Colonic mucosa (tissue), 4 donors: ENCODE measurements around the gene TNFRSF13B. TPM values are rescaled to one million over a fixed set of nuclear protein-coding genes. Genes with fewer than 3 reads are reported as not detected.

Source experiments
- DNase-seq: peaks from one replicate; pipeline ENCODE4 v3.0.0-alpha.2; 2020
- H3K27ac ChIP-seq: fragments of 200-600 bp; one replicate; pipeline ENCODE4 v1.8.0; 2021
- H3K27me3 ChIP-seq: fragments of 200-600 bp; one replicate; pipeline ENCODE4 v1.8.0; 2021
- H3K36me3 ChIP-seq: fragments of 200-600 bp; one replicate; pipeline ENCODE4 v1.8.0; 2021
- H3K4me1 ChIP-seq: fragments of 200-600 bp; one replicate; pipeline ENCODE4 v1.8.0; 2021; ENCODE audit warnings: mild to moderate bottlenecking
- H3K4me3 ChIP-seq: fragments of 200-600 bp; one replicate; pipeline ENCODE4 v1.8.0; 2021
- H3K9ac ChIP-seq, 2 donors: one replicate each; pipeline ENCODE4 v1.7.0; 2013; ENCODE audit warnings: control low read depth in 2 of 2, low read depth in 2 of 2, low read length in 2 of 2
- H3K9me3 ChIP-seq: fragments of 200-600 bp; one replicate; pipeline ENCODE4 v1.8.0; 2021
- intact Hi-C: fragments of 100-400 bp; cut with DNase I; formaldehyde crosslinking; loops from one replicate; pipeline ENCODE4 v1.14.1; 2022
- total RNA-seq, 2 donors: library from RNA; stranded (reverse); fragmentation: NEBNext Ultra II Directional in 1 of 2; extraction: Animal tissue kit (Norgen Biotek cat#: 25700) in 1 of 2; gene quantifications; one replicate each; pipeline ENCODE4 v1.2.1, GENCODE V29; 2021
- TF ChIP-seq, protein P1 (sequence below): fragments of 200-600 bp; IDR thresholded peaks from one replicate; pipeline ENCODE4 v1.8.0; 2022; ENCODE audit warnings: antibody characterized with exemption, mild to moderate bottlenecking
- donor health status: healthy.
- donor health status: DM: no; HTN: no; CAD: no.
- donor health status: DM: no; HTN: no; CAD: no.

Gene TNFRSF13B
- total RNA-seq, 2 donors from 2014 or later = 0.42 to 1.1 TPM

- TF ChIP-seq, protein P1, sequence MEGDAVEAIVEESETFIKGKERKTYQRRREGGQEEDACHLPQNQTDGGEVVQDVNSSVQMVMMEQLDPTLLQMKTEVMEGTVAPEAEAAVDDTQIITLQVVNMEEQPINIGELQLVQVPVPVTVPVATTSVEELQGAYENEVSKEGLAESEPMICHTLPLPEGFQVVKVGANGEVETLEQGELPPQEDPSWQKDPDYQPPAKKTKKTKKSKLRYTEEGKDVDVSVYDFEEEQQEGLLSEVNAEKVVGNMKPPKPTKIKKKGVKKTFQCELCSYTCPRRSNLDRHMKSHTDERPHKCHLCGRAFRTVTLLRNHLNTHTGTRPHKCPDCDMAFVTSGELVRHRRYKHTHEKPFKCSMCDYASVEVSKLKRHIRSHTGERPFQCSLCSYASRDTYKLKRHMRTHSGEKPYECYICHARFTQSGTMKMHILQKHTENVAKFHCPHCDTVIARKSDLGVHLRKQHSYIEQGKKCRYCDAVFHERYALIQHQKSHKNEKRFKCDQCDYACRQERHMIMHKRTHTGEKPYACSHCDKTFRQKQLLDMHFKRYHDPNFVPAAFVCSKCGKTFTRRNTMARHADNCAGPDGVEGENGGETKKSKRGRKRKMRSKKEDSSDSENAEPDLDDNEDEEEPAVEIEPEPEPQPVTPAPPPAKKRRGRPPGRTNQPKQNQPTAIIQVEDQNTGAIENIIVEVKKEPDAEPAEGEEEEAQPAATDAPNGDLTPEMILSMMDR = no peak
- DNase-seq = no peak
- H3K4me1 ChIP-seq = no peaks in the 10 kb centered on the region
- no peak overlapping the region for H3K9ac ChIP-seq
- H3K27me3 ChIP-seq = no peaks in the 10 kb centered on the region
- H3K27ac ChIP-seq = no peak overlapping the region
- intact Hi-C loops = no loop called here
- no peaks in the 10 kb centered on the region for H3K36me3 ChIP-seq
- no peak overlapping the region for H3K4me3 ChIP-seq
- H3K9me3 ChIP-seq = no peaks in the 10 kb centered on the region
Observed at GRCh38 chr17:16940116-16940881, 31.6 kb downstream of the TNFRSF13B start.

GRCh38 chr17:16939606-16940115 lies 32.3 kb downstream of the TNFRSF13B start:
- H3K9ac ChIP-seq = no peak overlapping the region
- no peaks in the 10 kb centered on the region for H3K9me3 ChIP-seq
- no peak for DNase-seq

GRCh38 chr17:16939208-16939576 lies 32.7 kb downstream of the TNFRSF13B start:
- H3K36me3 ChIP-seq = no peaks in the 10 kb centered on the region
- H3K27ac ChIP-seq = no peak overlapping the region
- H3K9me3 ChIP-seq = no peaks in the 10 kb centered on the region
- no peak overlapping the region for H3K9ac ChIP-seq
- DNase-seq = no peak
- intact Hi-C loops = no loop called here
- H3K4me3 ChIP-seq = no peak overlapping the region
- no peaks in the 10 kb centered on the region for H3K27me3 ChIP-seq
- TF ChIP-seq, protein P1 = no peak
- H3K4me1 ChIP-seq = no peaks in the 10 kb centered on the region

More at GRCh38 chr17:16939606-16940115, 32.3 kb downstream of the TNFRSF13B start:
- TF ChIP-seq, protein P1 = no peak
- no peak overlapping the region for H3K27ac ChIP-seq
- no peaks in the 10 kb centered on the region for H3K36me3 ChIP-seq
- no peak overlapping the region for H3K4me3 ChIP-seq
- no peaks in the 10 kb centered on the region for H3K4me1 ChIP-seq
- no peaks in the 10 kb centered on the region for H3K27me3 ChIP-seq
- intact Hi-C loops = no loop called here

DNA sequence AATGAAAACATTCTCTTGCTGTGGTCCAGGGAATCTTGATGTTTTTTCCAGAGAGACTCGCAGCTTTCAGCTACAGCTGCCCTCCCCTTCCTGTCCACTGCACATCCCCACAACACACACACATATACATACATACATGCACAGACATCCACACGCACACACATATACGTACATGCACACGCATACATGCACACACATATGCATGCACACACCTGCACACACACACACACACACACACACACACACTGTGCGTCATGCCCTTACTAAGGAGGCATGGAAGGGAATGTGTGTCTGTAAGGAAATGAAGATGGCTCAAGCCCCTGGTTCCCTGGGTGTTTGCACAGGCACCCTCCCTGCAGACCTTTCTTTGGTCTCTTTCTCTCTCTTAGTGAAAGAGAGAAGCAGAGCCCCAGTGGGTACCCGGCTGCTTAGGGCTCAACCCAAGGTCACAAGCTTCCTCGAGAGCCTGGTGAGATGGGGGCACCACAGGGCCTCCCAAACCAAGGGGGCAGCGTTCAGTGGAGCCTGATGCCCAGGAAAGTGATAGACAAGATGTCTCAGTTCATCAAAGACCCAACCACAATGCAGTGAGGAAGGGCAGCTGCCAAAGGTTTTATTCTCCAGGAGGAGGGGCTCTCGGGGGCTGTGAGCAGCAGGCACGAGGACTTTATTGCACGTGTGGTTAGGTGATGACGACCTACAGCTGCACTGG lies 33.3 kb downstream of the TNFRSF13B start:
- no peak overlapping the region for H3K4me3 ChIP-seq
- TF ChIP-seq, protein P1 = no peak
- intact Hi-C loops = no loop called here
- no peaks in the 10 kb centered on the region for H3K27me3 ChIP-seq
- no peak overlapping the region for H3K27ac ChIP-seq
- H3K9me3 ChIP-seq = no peaks in the 10 kb centered on the region
- no peaks in the 10 kb centered on the region for H3K36me3 ChIP-seq
- DNase-seq = no peak
- H3K4me1 ChIP-seq = no peaks in the 10 kb centered on the region
- no peak overlapping the region for H3K9ac ChIP-seq

- no peaks in the 10 kb centered on the region for H3K36me3 ChIP-seq
- no peak for DNase-seq
- no peak overlapping the region for H3K4me3 ChIP-seq
- TF ChIP-seq, protein P1 = no peak
- no peaks in the 10 kb centered on the region for H3K27me3 ChIP-seq
- H3K9ac ChIP-seq = no peak overlapping the region
- H3K4me1 ChIP-seq = no peaks in the 10 kb centered on the region
- no peak overlapping the region for H3K27ac ChIP-seq
- no peaks in the 10 kb centered on the region for H3K9me3 ChIP-seq
- intact Hi-C loops = no loop called here
Observed at GRCh38 chr17:16938031-16938430, 33.9 kb downstream of the TNFRSF13B start.
